Choroid plexus epithelial cell (primary cell): Measurements from ENCODE around the gene FRMD4A.
"Not testable (repeated sequence)": the region's sequence is repeated elsewhere in the genome, so short reads cannot be mapped to it uniquely, and the experiment has no call there.

Source experiments
- DNase-seq: peaks from one replicate; pipeline ENCODE4 v3.0.0-alpha.2; 2010; ENCODE audit warnings: low read depth
- H3K4me3 ChIP-seq: 2 replicates; pipeline ENCODE4 v1.5.1; 2011; ENCODE audit warnings: low read depth, mild to moderate bottlenecking, control low read depth, low read length, moderate library complexity
- TF ChIP-seq, protein P1 (sequence below): conservative IDR thresholded peaks from 2 replicates; pipeline ENCODE4 v1.5.1; 2011; ENCODE audit warnings: low read depth, mild to moderate bottlenecking, control low read depth, inconsistent platforms, low read length, moderate library complexity

The FRMD4A gene

DNA sequence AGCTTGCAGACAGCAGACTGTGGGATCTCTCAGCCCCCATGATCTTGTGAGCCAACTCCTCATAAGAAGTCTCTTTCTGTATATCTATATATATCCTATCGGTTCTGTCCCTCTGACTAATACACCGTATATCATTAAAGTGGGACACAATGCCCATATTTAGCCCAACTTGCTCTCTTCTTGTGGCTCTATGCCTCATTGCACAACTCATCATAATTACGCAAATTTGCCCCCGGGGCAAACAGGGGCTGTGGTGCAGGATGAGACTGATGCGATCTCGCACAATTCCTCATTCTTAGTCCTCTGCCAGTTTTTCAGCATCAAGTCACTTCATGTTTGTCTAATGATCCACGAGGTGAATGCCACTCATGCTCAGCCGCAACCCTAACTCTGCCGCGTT, 560.8 kb downstream of the FRMD4A start:
- TF ChIP-seq, protein P1, sequence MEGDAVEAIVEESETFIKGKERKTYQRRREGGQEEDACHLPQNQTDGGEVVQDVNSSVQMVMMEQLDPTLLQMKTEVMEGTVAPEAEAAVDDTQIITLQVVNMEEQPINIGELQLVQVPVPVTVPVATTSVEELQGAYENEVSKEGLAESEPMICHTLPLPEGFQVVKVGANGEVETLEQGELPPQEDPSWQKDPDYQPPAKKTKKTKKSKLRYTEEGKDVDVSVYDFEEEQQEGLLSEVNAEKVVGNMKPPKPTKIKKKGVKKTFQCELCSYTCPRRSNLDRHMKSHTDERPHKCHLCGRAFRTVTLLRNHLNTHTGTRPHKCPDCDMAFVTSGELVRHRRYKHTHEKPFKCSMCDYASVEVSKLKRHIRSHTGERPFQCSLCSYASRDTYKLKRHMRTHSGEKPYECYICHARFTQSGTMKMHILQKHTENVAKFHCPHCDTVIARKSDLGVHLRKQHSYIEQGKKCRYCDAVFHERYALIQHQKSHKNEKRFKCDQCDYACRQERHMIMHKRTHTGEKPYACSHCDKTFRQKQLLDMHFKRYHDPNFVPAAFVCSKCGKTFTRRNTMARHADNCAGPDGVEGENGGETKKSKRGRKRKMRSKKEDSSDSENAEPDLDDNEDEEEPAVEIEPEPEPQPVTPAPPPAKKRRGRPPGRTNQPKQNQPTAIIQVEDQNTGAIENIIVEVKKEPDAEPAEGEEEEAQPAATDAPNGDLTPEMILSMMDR: no peak
- DNase-seq: no peak

DNA sequence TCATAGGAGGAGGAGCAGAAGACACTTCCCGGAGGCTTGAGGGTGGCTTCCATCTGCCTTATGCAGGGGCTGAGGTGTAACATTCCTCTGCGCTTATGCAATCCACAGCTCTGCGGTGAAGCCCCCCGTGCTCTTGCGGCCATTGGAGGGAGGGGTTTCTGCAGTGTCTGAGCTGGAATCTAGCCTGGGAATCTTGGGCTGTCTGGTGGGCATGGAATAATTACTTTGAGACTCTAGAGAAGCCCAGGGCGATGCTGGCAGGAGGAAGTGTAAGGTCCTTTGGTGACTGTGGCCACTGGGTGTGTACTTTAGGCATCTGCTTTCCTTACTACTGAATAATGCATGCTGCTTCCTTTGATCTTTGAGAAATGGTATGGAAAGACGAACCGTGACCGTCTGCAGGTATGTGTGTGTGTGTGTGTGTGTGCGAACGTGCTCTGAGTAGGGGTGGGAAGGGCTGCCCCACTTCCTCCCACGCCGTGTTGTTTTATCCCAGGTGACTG, 563.0 kb downstream of the FRMD4A start:
- TF ChIP-seq, protein P1: no peak
- DNase-seq: no peak
- no peak overlapping the region for H3K4me3 ChIP-seq

More for the DNA sequence above, 560.8 kb downstream of the FRMD4A start:
- H3K4me3 ChIP-seq: no peak overlapping the region

DNA sequence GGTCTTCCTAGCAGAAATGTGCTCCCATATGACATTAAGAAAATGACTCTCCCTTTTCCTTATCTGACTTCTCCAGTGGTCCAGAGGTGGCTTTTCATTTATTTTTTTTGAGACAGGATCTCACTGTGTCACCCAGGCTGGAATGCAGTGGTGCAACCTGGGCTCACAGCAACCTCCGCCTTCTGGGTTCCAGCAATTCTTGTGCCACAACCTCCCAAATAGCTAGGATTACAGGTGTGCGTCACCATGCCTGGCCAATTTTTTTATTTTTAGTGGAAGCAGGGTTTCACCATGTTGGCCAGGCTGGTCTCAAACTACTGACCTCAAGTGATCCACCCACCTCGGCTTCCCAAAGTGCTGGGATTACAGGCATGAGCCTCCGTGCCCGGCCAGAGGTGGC, 563.6 kb downstream of the FRMD4A start:
- H3K4me3 ChIP-seq, DNase-seq: not testable (repeated sequence)

DNA sequence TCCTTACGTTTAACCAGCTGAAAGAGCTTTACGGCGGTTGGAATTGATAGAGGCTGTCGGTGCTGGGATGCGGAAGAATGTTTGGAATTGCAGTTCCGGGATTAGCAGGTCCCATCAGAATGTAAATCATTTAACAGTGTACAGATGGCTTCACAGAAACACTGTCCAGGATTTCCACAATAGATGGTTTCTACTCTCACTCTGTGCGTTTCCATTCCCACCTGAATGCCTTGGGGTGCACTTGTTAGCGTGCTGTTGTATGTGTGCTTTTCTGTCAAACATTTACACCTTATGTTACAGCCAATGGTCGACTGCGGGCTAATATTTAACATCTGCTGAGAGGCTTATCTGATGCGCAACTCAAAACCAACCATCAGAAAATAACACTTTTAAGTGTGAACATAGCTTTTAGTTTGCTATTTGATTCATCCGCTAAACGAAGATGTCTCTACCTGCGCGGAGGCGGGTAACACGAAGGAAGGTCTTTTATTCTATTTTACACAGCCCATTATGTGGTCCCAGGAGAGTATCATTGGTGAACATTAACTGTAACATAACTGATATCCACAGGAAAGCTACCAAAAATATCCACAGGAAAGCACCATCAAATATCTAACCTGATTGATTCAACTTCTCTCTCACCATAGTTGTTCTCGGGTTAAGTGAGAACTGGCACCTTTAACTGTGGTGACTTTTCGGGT, 564.9 kb downstream of the FRMD4A start:
- H3K4me3 ChIP-seq: no peak overlapping the region
- no peak for DNase-seq
- TF ChIP-seq, protein P1: no peak

DNA sequence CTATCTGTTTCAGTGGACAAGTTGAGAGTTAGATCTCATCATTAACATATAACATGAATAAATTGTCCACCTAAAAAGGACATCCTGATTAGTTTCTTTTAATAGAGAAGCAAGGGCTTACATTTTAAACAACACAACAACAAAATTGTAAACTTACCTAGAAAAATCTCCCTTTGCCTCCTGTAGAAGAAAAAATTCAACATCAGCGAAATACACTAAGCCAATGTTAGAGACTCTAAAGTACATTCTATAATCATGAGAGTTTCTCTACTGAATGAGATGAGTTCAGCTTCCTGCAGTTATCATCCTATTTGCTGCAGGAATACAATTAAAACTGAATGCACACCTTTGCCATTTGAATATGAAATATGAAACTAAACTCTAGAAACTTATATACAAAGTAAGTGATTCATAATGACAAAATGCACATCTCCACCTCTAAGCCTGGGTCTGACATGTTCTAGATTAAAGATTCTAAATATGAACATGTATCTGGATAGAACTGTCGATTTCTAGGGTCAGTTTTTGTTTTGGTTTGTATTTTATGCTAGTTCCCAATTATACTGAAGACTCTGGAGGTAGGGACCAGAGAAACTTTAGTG, 569.1 kb downstream of the FRMD4A start:
- DNase-seq: no peak
- TF ChIP-seq, protein P1: no peak
- no peak overlapping the region for H3K4me3 ChIP-seq

DNA sequence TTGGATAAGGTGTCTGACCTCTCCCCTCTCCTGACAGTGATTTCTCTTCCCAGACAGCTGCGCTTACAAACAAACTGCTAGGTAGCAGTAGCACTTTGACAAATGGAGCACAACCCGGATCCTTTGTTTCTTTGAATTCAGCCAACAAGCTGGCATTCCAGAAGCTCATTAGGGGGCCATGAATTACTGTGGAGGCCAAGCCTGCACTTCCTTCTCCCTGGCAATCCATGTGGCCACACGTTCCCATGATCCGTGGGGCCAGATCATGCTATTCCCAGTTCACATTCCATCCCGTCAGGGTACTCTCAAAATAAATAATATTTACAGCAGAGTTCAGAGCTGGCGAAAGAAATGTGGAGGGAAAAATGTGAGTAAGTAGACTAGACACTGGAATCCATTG, 571.6 kb downstream of the FRMD4A start:
- TF ChIP-seq, protein P1: no peak
- H3K4me3 ChIP-seq: no peak overlapping the region
- DNase-seq: no peak

DNA sequence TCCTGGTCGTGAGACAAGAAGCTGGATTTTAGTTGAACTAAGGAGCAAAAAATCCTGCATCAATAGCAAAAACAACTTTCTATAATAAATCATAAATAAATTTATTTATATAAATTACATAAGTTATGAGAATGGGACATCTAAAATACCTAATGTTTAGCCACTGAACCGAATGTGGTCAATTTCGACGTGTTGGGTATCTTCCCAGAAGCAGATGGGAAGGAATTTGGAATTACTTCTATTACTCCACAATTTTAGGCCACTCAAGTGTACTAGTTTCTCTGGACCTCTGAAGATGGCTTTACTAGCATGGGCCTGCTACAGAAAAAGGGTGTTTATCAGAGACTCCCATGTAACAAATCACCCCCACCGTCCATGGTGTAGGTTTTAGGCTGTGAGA, 572.0 kb downstream of the FRMD4A start:
- H3K4me3 ChIP-seq: no peak overlapping the region
- DNase-seq: no peak
- TF ChIP-seq, protein P1: no peak
